Heart left ventricle (tissue), 13 donors: ENCODE data around the gene KRTAP4-4.
"Not testable (repeated sequence)": the region's sequence is repeated elsewhere in the genome, so short reads cannot be mapped to it uniquely, and the experiment has no call there.

Source experiments
- POLR2A ChIP-seq, 2 donors: fragments of 450-650 bp; IDR thresholded peaks; one replicate each; pipeline ENCODE4 v1.6.1; 2017; ENCODE audit warnings: antibody characterized with exemption in 2 of 2, mild to moderate bottlenecking in 2 of 2, moderate library complexity in 2 of 2
- TF ChIP-seq, protein P1 (sequence below), 12 donors: fragments of 200-600 bp; sonication (generic) in 4 of 12; IDR thresholded peaks; one replicate each; pipeline versions ENCODE4 v1.5.0 to v1.8.0; 2018 to 2022; ENCODE audit warnings: antibody characterized with exemption in 12 of 12, mild to moderate bottlenecking in 5 of 12
- donor health status: ischemic (EF 13 %, LVEDD 7.1; RV severe dilation, severe dysfunction).
- donor health status: DM: no; HTN: yes; CAD: no.
- donor health status: DM: no; HTN: no; CAD: no.
- donor health status: ischemic (EF 25% LVEDD 6.9; RV normal size, moderate dysfunction).
- donor health status: ischemic (EF 25% LVEDD 5.7; RV mildly dilated, moderate dysfunction).
- donor health status: ischemic (EF 35%, LVEDD 5.7; RV mildly dilated, moderate dysfunction).
- donor health status: nonischemic (EF 11% LVEDD 7.7; RV severe dilation, severe dysfunction).
- donor health status: DM: yes; HTN: yes; CAD: no.
- donor health status: PGD.
- donor health status: ischemic (EF 29% LVEDD 5.4; RV normal size, mild dysfunction).
- donor health status: nonischemic (EF 23%, LVEDD 6.1; RV moderate dilation, normal function).

- TF ChIP-seq, protein P1, sequence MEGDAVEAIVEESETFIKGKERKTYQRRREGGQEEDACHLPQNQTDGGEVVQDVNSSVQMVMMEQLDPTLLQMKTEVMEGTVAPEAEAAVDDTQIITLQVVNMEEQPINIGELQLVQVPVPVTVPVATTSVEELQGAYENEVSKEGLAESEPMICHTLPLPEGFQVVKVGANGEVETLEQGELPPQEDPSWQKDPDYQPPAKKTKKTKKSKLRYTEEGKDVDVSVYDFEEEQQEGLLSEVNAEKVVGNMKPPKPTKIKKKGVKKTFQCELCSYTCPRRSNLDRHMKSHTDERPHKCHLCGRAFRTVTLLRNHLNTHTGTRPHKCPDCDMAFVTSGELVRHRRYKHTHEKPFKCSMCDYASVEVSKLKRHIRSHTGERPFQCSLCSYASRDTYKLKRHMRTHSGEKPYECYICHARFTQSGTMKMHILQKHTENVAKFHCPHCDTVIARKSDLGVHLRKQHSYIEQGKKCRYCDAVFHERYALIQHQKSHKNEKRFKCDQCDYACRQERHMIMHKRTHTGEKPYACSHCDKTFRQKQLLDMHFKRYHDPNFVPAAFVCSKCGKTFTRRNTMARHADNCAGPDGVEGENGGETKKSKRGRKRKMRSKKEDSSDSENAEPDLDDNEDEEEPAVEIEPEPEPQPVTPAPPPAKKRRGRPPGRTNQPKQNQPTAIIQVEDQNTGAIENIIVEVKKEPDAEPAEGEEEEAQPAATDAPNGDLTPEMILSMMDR (IDR thresholded peaks at IDR 0.05): not testable (repeated sequence)
- not testable (repeated sequence) for TF ChIP-seq POLR2A (IDR thresholded peaks at IDR 0.05)
Measured at GRCh38 chr17:41189837-41190318, 29.3 kb upstream of the KRTAP4-4 start, which contains the start of gene KRTAP9-1.
